ENCODE results near the gene MXD4. TPM values are rescaled to one million over a fixed set of nuclear protein-coding genes. Genes with fewer than 3 reads are reported as not detected.

MXD4 gene
- polyA plus RNA-seq, 4 donors = 24.0 to 46.7 (median 32.7) TPM

- FAIRE-seq (no peak), DNase-seq (no peak)
- no peak overlapping the region for H3K4me3 ChIP-seq (ENCODE audit: low read depth in 1 of 3, low read length in 3 of 3)
- 95 to 98% (median 96%) methylated on average over 23 of the region's 23 CpGs for WGBS, 3 donors
- peaks cover 0 to 1% (median 0%) of the 10 kb centered on the region in 3 donors for H3K4me1 ChIP-seq (ENCODE audit: control insufficient read depth in 3 of 3, insufficient read depth in 2 of 3, low read depth in 1 of 3, low read length in 2 of 3)
- H3K27ac ChIP-seq (ENCODE audit: low read depth in 1 of 3, low read length in 2 of 3) = no peak overlapping the region
- H3K27me3 ChIP-seq (ENCODE audit: control insufficient read depth in 3 of 3, insufficient read depth in 3 of 3, low read length in 3 of 3) = no peaks in the 10 kb centered on the region
- no peaks in the 10 kb centered on the region for H3K9me3 ChIP-seq (ENCODE audit: control insufficient read depth in 2 of 2, insufficient read depth in 1 of 2, low read depth in 1 of 2, low read length in 1 of 2)
- H3K36me3 ChIP-seq (ENCODE audit: control insufficient read depth in 3 of 3, insufficient read depth in 2 of 3, low read depth in 1 of 3, low read length in 3 of 3) = peaks cover 0 to 5% (median 0%) of the 10 kb centered on the region in 3 donors
These were observed 22.4 kb upstream of the MXD4 start for GRCh38 chr4:2284161-2284933.

- WGBS, 3 donors = 88 to 95% (median 90%) methylated on average over 3 of the region's 3 CpGs
- no peak for FAIRE-seq
These were observed 21.3 kb upstream of the MXD4 start for GRCh38 chr4:2283199-2283711.

GRCh38 chr4:2281575-2282343 is 19.9 kb upstream of the MXD4 start:
- Histone ChIP-seq H3K4me1 (ENCODE audit: control insufficient read depth in 3 of 3, insufficient read depth in 2 of 3, low read depth in 1 of 3, low read length in 2 of 3) (peaks cover 0 to 1% (median 0%) of the 10 kb centered on the region in 3 donors), H3K36me3 (ENCODE audit: control insufficient read depth in 3 of 3, insufficient read depth in 2 of 3, low read depth in 1 of 3, low read length in 3 of 3) (peaks cover 0 to 5% (median 0%) of the 10 kb centered on the region in 3 donors), H3K9me3 (ENCODE audit: control insufficient read depth in 2 of 2, insufficient read depth in 1 of 2, low read depth in 1 of 2, low read length in 1 of 2) (no peaks in the 10 kb centered on the region), H3K27me3 (ENCODE audit: control insufficient read depth in 3 of 3, insufficient read depth in 3 of 3, low read length in 3 of 3) (no peaks in the 10 kb centered on the region), H3K4me3 (ENCODE audit: low read depth in 1 of 3, low read length in 3 of 3) (no peak overlapping the region), H3K27ac (ENCODE audit: low read depth in 1 of 3, low read length in 2 of 3) (peak overlapping the region in 1 of 3 donors; percentile 81)
- peak; percentile 10 to 70 for DNase-seq
- 41 to 45% (median 44%) methylated on average over 10 of the region's 10 CpGs for WGBS, 3 donors
- FAIRE-seq = no peak

More at GRCh38 chr4:2283199-2283711, 21.3 kb upstream of the MXD4 start:
- H3K4me3 ChIP-seq (ENCODE audit: low read depth in 1 of 3, low read length in 3 of 3) = no peak overlapping the region
- H3K9me3 ChIP-seq (ENCODE audit: control insufficient read depth in 2 of 2, insufficient read depth in 1 of 2, low read depth in 1 of 2, low read length in 1 of 2) = no peaks in the 10 kb centered on the region
- no peaks in the 10 kb centered on the region for H3K27me3 ChIP-seq (ENCODE audit: control insufficient read depth in 3 of 3, insufficient read depth in 3 of 3, low read length in 3 of 3)
- no peak overlapping the region for H3K27ac ChIP-seq (ENCODE audit: low read depth in 1 of 3, low read length in 2 of 3)
- H3K4me1 ChIP-seq (ENCODE audit: control insufficient read depth in 3 of 3, insufficient read depth in 2 of 3, low read depth in 1 of 3, low read length in 2 of 3) = peaks cover 0 to 1% (median 0%) of the 10 kb centered on the region in 3 donors
- H3K36me3 ChIP-seq (ENCODE audit: control insufficient read depth in 3 of 3, insufficient read depth in 2 of 3, low read depth in 1 of 3, low read length in 3 of 3) = peaks cover 0 to 5% (median 0%) of the 10 kb centered on the region in 3 donors
- no peak for DNase-seq

- H3K4me3 ChIP-seq (ENCODE audit: low read depth in 1 of 3, low read length in 3 of 3) = no peak overlapping the region
- 74 to 82% (median 79%) methylated on average over 13 of the region's 13 CpGs for WGBS, 3 donors
- DNase-seq (peak in 1 of 2 donors; percentile 31), FAIRE-seq (no peak)
- no peaks in the 10 kb centered on the region for H3K9me3 ChIP-seq (ENCODE audit: control insufficient read depth in 2 of 2, insufficient read depth in 1 of 2, low read depth in 1 of 2, low read length in 1 of 2)
- peaks cover 0 to 5% (median 0%) of the 10 kb centered on the region in 3 donors for H3K36me3 ChIP-seq (ENCODE audit: control insufficient read depth in 3 of 3, insufficient read depth in 2 of 3, low read depth in 1 of 3, low read length in 3 of 3)
- peaks cover 0 to 1% (median 0%) of the 10 kb centered on the region in 3 donors for H3K4me1 ChIP-seq (ENCODE audit: control insufficient read depth in 3 of 3, insufficient read depth in 2 of 3, low read depth in 1 of 3, low read length in 2 of 3)
- H3K27me3 ChIP-seq (ENCODE audit: control insufficient read depth in 3 of 3, insufficient read depth in 3 of 3, low read length in 3 of 3) = no peaks in the 10 kb centered on the region
- H3K27ac ChIP-seq (ENCODE audit: low read depth in 1 of 3, low read length in 2 of 3) = no peak overlapping the region
These were observed 18.8 kb upstream of the MXD4 start for GRCh38 chr4:2280531-2281300.

GRCh38 chr4:2277956-2278355 is 16.0 kb upstream of the MXD4 start:
- no peak for DNase-seq
- Histone ChIP-seq H3K4me3 (ENCODE audit: low read depth in 1 of 3, low read length in 3 of 3) (no peak overlapping the region), H3K27ac (ENCODE audit: low read depth in 1 of 3, low read length in 2 of 3) (no peak overlapping the region), H3K9me3 (ENCODE audit: control insufficient read depth in 2 of 2, insufficient read depth in 1 of 2, low read depth in 1 of 2, low read length in 1 of 2) (no peaks in the 10 kb centered on the region), H3K36me3 (ENCODE audit: control insufficient read depth in 3 of 3, insufficient read depth in 2 of 3, low read depth in 1 of 3, low read length in 3 of 3) (peaks cover 0 to 4% (median 0%) of the 10 kb centered on the region in 3 donors), H3K4me1 (ENCODE audit: control insufficient read depth in 3 of 3, insufficient read depth in 2 of 3, low read depth in 1 of 3, low read length in 2 of 3) (peaks cover 0 to 4% (median 1%) of the 10 kb centered on the region in 3 donors), H3K27me3 (ENCODE audit: control insufficient read depth in 3 of 3, insufficient read depth in 3 of 3, low read length in 3 of 3) (no peaks in the 10 kb centered on the region)
- FAIRE-seq = no peak
- WGBS, 3 donors = 89 to 95% (median 93%) methylated on average over 9 of the region's 9 CpGs

GRCh38 chr4:2276581-2277325 is 14.8 kb upstream of the MXD4 start:
- FAIRE-seq = no peak
- peaks cover 0 to 4% (median 0%) of the 10 kb centered on the region in 3 donors for H3K4me1 ChIP-seq (ENCODE audit: control insufficient read depth in 3 of 3, insufficient read depth in 2 of 3, low read depth in 1 of 3, low read length in 2 of 3)
- WGBS, 3 donors = 93 to 96% (median 94%) methylated on average over 30 of the region's 30 CpGs
- H3K36me3 ChIP-seq (ENCODE audit: control insufficient read depth in 3 of 3, insufficient read depth in 2 of 3, low read depth in 1 of 3, low read length in 3 of 3) = peaks cover 0 to 9% (median 0%) of the 10 kb centered on the region in 3 donors
- DNase-seq = no peak
- H3K27ac ChIP-seq (ENCODE audit: low read depth in 1 of 3, low read length in 2 of 3) = no peak overlapping the region
- no peaks in the 10 kb centered on the region for H3K27me3 ChIP-seq (ENCODE audit: control insufficient read depth in 3 of 3, insufficient read depth in 3 of 3, low read length in 3 of 3)
- no peak overlapping the region for H3K4me3 ChIP-seq (ENCODE audit: low read depth in 1 of 3, low read length in 3 of 3)
- no peaks in the 10 kb centered on the region for H3K9me3 ChIP-seq (ENCODE audit: control insufficient read depth in 2 of 2, insufficient read depth in 1 of 2, low read depth in 1 of 2, low read length in 1 of 2)

GRCh38 chr4:2275546-2276251 is 13.8 kb upstream of the MXD4 start:
- Histone ChIP-seq H3K4me3 (ENCODE audit: low read depth in 1 of 3, low read length in 3 of 3) (no peak overlapping the region), H3K9me3 (ENCODE audit: control insufficient read depth in 2 of 2, insufficient read depth in 1 of 2, low read depth in 1 of 2, low read length in 1 of 2) (no peaks in the 10 kb centered on the region), H3K27ac (ENCODE audit: low read depth in 1 of 3, low read length in 2 of 3) (no peak overlapping the region), H3K36me3 (ENCODE audit: control insufficient read depth in 3 of 3, insufficient read depth in 2 of 3, low read depth in 1 of 3, low read length in 3 of 3) (peaks cover 0 to 9% (median 0%) of the 10 kb centered on the region in 3 donors), H3K4me1 (ENCODE audit: control insufficient read depth in 3 of 3, insufficient read depth in 2 of 3, low read depth in 1 of 3, low read length in 2 of 3) (peaks cover 0 to 4% (median 0%) of the 10 kb centered on the region in 3 donors), H3K27me3 (ENCODE audit: control insufficient read depth in 3 of 3, insufficient read depth in 3 of 3, low read length in 3 of 3) (no peaks in the 10 kb centered on the region)
- 94 to 96% (median 96%) methylated on average over 44 of the region's 44 CpGs for WGBS, 3 donors
- FAIRE-seq (no peak), DNase-seq (no peak)
